Ammon's horn (tissue), 1 donor: Measurements from ENCODE around the gene RFC2.

Experiments
- DNase-seq: peaks from one replicate; pipeline ENCODE4 v3.0.0-alpha.2; 2016; ENCODE audit warnings: low spot score

The RFC2 gene

DNA sequence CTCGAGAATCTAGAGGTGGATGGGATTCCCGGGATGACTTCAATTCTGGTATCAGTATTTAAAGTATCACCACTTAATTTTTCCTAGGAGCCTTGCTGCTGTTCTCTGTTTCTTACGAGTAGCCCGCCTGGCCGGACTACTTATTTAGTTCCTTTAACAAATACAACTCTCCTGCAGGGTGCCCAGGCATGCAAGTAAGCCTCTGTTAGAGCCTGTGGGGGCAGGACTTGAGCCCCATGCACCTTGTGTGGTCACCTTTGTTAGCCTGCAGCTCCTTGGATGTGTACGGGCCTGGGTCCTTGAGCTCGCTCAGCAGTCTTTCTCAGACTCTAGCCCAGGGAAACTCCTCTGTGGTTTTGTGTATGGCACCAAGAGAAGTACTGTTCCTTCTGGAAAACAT is 63.9 kb downstream of the RFC2 start:
- DNase-seq = no peak

DNA sequence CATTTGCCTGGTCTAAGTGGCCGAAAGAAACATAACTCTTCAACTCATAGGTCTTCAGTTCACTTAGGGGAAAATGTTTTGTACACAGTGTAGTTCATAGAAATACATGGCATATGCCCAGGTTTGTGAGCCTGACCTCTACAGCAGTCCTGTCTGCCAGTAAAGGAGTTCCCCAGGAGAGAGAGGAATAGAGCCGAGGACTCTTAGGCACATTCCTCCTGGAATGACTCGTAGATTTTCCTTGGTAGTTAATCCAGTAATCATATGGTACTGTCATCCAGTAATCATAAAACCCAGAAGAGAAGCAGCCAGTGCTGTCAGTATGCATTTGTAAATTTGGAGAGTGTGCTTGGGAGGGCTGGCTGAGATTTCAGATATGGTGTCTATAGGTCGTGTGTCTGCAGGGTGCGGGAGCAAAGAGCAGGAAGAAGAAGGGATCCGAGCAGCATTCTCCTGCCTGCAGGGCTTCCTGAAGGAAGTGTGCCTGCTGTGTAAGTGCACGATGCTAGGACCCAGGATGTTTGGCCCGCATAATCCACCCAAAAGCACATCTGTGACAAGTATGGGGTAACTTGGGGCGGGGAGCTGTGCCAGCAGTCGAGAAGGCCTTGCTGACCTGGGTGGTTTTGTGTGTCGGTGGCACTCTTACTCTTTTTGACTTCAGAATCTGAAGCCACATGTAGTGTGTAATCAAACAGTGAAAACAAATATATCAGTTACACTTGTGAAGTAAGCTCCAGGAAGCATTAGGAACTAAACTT is 66.1 kb downstream of the RFC2 start:
- DNase-seq = no peak

DNA sequence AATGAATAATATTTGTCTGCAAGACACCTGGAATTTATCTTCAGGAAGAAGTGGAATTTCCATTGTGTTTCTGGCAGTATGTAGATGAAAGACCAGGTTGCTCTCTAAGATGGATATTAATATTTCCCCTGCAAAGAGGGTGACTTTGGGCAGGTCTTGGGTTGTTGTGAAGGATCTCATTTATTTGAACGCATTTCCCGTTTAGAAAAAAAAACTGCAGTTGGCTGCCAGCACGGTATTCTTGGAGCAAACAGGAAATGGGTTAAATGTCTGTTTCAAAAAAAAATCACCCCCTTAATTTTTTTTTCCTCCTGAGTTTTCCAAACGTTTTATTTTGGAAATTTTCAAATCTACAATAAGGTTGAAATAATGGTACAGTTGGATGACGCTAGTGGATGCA is 68.6 kb downstream of the RFC2 start:
- no peak for DNase-seq

DNA sequence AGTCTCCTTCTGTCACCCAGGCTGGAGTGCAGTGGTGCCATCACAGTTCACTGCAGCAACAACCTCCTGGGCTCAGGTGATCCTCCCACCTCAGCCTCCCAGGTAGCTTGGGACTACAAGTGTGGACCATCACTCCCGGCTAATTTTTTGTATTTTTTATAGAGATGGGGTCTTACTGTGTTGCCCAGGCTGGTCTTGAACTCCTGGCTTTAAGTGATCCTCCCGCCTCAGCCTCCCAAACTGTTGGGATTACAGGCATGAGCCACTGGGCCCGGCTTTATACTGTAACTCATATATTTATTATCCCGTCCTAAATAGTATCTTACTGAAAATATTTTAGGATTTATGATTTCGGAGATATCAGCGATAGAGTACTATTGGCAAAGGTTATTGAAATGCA is 69.2 kb downstream of the RFC2 start:
- DNase-seq = no peak

DNA sequence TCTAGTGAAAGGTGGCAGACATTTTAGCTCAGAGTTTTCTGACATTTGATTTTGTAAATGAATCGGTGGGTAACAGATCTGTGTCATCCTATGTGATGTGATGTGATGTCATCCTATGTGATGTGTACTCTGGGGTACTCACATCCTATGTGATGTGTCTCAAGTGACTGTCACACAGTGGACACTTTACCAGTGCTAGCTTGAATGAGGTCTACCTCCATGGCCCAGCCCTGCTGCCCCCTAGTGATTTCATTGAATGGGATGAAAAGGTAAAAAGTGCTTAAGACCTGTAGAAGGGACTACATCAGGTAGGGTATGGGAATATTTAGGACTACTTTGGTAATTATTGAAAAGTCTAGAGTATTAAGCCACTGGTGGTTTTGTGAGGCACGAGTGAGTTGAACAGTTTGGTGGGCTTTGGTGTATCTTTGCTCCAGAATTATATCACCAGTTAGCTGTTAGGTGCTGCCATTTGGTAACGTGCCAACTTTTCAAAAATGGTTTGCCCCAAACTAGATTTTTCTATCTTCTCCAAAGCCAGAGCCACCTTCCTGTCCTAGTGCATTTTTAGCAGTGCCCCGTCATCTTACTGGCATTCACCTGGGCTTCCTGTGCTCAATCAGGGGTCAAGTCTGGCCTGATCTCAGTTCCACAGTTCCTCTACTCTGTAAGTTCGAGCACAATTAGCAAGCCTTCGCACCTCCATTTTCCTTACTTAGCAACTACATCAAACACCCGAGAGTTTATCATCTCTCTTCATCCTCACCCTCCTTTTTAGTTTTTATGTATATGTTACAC is 70.3 kb downstream of the RFC2 start:
- DNase-seq = no peak

DNA sequence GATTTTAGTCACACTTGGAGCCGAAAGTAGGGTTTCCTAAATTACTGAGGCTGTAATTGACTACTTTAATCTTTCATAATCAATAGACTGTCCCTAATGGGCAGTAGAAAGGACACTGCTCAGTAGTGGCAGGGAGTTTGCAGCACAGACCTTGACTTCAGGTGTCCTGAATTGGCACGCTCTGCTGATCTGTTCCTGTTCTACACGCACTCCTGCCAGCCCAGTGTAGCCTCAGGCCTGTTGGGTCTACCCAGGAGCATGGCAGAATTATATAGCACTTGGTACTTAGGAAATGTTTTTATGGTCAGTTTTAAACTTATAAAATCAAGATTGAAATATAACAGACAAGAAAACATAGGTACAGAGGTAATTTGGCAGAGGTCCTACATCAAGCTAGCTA is 71.1 kb downstream of the RFC2 start:
- no peak for DNase-seq

DNA sequence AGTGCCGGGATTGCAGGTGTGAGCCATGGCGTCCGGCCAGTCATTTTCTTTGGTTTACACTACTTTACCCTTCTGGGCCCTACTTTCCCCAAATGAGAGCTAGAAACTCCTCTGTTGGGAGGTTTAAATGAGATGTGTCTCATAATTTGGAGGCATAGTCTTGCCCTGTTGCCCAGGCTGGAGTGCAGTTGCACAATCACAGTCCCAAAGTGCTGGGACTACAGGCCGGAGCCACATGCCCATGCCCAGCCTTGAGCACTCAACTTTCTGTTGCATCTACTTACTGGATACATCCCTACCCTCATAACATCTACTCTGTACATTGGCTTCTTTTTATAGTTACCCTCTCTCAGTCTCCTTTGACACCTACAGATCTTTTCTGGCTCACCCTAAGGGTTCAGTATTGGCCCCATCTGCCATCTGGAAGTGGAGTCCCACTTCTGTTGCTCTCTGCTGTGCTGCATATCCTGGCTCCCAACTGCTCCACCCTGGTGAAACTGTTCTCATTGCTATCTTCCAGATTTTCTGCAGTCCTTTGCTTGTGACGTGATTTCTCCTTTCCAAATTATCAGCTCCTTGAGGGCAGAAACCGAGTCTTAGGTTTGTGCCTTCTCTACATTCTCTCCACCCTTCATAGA is 71.6 kb downstream of the RFC2 start:
- no peak for DNase-seq

DNA sequence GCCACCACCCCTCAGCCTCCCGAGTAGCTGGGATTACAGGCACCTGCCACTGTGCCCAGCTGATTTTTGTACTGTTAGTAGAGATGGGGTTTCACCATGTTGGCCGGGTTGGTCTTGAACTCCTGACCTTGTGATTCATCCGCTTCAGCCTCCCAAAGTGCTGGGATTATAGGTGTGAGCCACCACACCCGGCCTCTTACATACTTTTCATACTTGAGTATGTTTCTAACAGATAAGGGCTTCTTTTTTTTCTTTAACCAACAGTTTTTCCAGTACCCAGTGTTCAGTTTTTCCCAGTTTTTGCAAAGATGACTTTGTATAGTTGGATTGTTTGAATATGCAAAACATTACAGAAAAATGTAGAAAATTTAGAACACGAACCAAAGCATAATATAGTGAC is 72.4 kb downstream of the RFC2 start:
- DNase-seq = no peak
